ENCODE measurements around the gene ZMYM4. TPM values are rescaled to one million over a fixed set of nuclear protein-coding genes. Genes with fewer than 3 reads are reported as not detected.
A peak's percentile ranks its signal among the peaks of the same experiment; 100 is the strongest.

Gene ZMYM4
- total RNA-seq, 1 donor from 2014 or later, result 14.9 TPM

- DNase-seq (ENCODE audit: low spot score) (no peak), ATAC-seq (no peak)
Measured at GRCh38 chr1:35274197-35274596, 5.7 kb downstream of the ZMYM4 start.

DNA sequence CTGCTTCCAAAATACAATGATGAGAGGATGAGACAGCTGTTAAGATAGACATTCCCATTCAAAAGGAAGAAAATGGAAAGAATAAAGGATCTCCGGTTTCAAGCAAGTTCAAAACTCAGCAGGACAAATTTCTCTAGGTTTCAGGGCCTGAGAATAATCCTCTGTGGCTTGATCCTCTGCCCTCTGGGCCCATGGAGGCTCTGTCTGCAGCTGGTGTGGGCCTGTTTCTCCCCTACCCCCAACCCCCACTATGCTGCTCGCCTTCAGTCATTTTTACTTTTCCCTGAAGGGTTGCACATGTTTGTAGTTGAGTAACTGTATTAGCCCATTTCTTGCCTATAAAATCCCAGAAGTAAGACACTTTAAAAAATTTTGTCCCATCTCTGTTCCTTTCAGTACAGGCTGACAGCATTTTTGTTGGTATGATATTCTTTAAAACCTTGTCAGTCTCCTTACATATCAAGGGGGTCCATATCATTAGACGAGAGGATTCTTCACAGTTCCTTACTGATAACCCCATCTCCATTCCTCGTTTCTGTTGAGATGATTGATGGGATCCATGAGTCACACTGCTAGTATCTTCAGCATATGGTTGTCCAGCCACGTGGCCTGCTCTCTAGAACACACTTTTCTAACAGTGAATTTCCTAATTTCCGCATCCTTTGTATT, 10.5 kb downstream of the ZMYM4 start:
- ATAC-seq (no peak), DNase-seq (ENCODE audit: low spot score) (no peak)

- no peak for ATAC-seq
- DNase-seq (ENCODE audit: low spot score), result no peak
Measured at GRCh38 chr1:35279555-35279904, 11.0 kb downstream of the ZMYM4 start.

GRCh38 chr1:35280006-35280405, 11.5 kb downstream of the ZMYM4 start:
- no peak for ATAC-seq
- DNase-seq (ENCODE audit: low spot score), result no peak

DNA sequence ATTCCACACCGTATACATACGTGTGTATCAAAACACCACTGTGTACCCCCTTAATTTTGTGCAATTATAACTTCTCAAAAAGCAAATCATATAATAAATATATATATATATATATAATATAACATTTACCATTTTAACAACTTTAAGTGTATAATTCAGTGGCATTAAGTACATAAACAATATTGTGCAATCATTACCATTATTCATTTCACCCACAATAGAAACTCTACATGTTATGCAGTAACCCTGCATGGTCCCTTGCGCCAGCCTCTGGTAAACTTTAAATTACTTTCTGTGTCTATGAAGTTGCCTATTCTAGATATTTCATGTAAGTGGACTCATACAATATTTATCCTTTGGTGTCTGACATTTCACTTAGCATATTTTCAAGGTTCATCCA, 13.1 kb downstream of the ZMYM4 start:
- DNase-seq (ENCODE audit: low spot score), result no peak
- ATAC-seq, result no peak

GRCh38 chr1:35282172-35282571, 13.7 kb downstream of the ZMYM4 start:
- DNase-seq (ENCODE audit: low spot score) (no peak), ATAC-seq (no peak)

- no peak for DNase-seq (ENCODE audit: low spot score)
- no peak for ATAC-seq
Measured at GRCh38 chr1:35284852-35285251, 16.3 kb downstream of the ZMYM4 start.

GRCh38 chr1:35285771-35286606, 17.5 kb downstream of the ZMYM4 start:
- DNase-seq (ENCODE audit: low spot score) (no peak), ATAC-seq (no peak)

DNA sequence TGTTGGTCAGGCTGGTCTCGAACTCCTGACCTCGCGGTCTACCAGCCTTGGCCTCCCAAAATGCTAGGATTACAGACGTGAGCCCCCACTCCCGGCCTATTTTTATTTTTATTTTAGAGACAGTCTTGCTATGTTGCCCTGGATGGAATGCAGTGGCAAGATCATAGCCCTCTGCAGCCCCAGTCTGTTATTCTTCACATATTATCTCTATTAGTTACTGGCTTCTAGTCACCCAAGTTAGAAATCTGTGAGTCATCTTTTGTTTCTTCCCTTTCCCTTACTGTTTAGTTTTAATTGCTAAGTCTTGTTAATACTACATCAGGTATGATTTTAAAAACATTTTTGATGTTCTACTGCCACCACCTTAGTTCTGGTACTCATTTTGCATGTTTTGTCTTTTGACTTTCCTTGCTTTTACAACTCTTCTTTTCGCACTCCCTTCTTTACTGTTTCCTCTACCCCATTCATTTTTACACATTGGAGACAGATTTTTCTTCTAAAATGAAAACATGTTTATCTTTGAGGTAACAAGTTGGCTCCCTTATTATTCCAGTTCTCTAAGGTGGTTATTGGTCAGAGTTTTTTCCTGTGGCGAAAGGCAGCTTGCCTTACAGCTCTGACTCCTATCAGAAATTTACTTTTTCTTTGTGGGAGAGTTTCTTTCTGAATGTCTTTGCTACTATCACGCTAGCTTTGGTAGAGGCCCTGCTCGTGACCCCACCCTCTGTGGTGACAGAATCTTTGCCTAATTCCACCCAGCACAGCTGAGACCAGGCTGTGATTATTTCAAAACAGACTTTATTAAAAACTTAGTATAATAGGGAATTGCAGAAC, 19.5 kb downstream of the ZMYM4 start:
- no peak for DNase-seq (ENCODE audit: low spot score)
- ATAC-seq, result no peak

GRCh38 chr1:35288761-35289160, 20.3 kb downstream of the ZMYM4 start:
- ATAC-seq (no peak), DNase-seq (ENCODE audit: low spot score) (no peak)

- ATAC-seq (no peak), DNase-seq (ENCODE audit: low spot score) (no peak)
Measured at GRCh38 chr1:35290452-35290851, 21.9 kb downstream of the ZMYM4 start.

GRCh38 chr1:35294809-35295208, 26.3 kb downstream of the ZMYM4 start:
- DNase-seq (ENCODE audit: low spot score) (no peak), ATAC-seq (no peak)

DNA sequence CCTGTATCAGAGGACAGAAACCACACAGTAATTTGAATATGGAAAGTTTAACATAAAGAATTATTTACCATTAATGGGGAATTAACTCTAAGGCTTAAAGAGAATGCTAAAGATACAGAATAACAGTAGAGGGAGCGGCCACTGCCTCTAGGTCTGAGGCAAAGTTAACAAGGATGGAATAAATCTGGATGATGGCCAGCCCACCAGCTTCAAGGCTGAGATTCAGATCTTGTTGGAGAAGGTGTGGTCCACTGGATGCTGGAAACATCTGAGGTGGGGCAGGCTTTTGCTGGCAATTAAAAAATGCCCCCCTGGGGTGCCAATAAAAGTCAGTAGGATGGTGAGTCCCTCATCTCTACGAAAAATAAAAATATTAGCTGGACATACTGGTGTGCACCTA, 29.4 kb downstream of the ZMYM4 start:
- DNase-seq (ENCODE audit: low spot score) (no peak), ATAC-seq (no peak)

DNA sequence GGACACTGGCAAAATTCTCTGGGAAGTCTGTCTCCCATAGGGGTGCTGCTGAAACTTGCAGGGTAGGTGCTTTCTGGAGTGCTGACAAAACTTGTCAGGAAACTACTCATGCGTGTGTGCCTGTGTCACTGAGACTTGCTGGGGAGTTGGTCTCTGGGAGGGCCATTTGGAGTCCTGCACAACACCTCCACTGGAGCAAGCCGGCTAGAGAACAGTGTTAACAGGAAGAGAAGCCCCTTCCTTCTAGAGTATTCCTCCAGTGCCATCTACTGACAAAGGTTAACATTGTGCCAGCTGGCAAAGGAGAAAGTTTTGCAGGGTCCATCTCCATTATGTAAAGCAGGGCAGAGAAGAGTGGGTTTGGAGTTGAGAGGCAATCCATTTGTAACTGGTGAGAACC, 30.0 kb downstream of the ZMYM4 start:
- peak; percentile 68 for ATAC-seq
- no peak for DNase-seq (ENCODE audit: low spot score)

GRCh38 chr1:35300376-35300775, 31.9 kb downstream of the ZMYM4 start:
- no peak for ATAC-seq

GRCh38 chr1:35301674-35302392, 33.3 kb downstream of the ZMYM4 start:
- ATAC-seq (peak; percentile 86), DNase-seq (ENCODE audit: low spot score) (no peak)

More at GRCh38 chr1:35300376-35300775, 31.9 kb downstream of the ZMYM4 start:
- DNase-seq (ENCODE audit: low spot score), result no peak

DNA sequence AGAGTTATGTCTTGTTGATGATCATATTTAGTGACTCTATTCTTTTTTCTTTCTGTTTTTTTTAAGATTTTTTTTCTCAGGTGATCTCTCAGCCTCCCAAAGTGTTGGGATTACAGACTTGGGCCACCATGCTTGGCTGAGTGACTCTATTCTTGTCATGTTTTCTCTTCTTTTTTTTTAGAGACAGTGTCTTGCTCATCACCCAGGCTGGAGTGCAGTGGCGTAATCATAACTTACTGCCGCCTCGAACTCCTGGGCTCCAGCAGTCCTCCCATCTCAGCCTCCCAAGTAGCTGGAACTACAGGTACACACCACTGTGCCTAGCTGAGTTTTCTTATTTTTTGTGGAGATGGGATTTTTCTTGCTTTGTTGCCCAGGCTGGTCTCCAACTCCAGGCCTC, 36.9 kb downstream of the ZMYM4 start:
- no peak for DNase-seq (ENCODE audit: low spot score)
- no peak for ATAC-seq

- ATAC-seq, result no peak
- no peak for DNase-seq (ENCODE audit: low spot score)
Measured at GRCh38 chr1:35315649-35316048, 47.1 kb downstream of the ZMYM4 start.

GRCh38 chr1:35316264-35316663, 47.8 kb downstream of the ZMYM4 start:
- ATAC-seq (no peak), DNase-seq (ENCODE audit: low spot score) (no peak)

DNA sequence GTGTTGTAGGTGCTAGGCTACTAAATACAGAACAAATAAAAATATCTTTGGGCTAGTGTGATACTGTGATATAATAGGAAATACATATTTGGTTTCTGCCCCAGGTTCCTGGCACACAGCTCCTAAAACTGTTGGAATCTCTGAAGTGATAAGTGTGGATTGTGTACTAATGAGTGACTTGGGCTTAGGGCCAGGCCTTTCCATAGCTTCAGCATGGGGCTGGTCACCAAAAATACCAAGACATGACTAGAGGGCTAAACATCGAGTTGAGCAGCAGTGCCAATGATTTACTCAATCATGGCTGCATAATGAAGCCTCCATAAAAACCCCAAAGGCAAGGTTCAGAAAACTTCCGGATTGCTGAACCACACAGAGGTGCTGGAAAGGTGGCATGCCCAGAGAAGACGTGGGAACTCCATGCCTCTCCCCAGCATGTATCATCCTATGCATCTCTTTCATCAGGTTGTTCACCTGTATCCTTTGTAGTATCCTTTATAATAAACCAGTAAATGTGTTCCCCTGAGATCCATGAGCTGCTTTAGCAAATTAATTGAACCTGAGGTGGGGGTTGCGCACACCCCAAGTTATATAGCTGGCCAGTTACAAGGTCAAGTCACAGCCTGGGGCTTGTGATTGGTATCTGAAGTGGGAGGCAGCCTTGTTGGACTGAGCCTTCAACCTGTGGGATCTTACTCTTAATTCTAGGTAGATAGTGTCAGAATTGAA, 51.6 kb downstream of the ZMYM4 start:
- DNase-seq (ENCODE audit: low spot score), result no peak
- ATAC-seq, result no peak

Measured in left lobe of liver (tissue), 2 donors.